HepG2 (cell line): ENCODE data around the gene NEURL4. TPM values are rescaled to one million over a fixed set of nuclear protein-coding genes. Genes with fewer than 3 reads are reported as not detected.
A peak's percentile ranks its signal among the peaks of the same experiment; 100 is the strongest.

Experiments
- DNMT1 ChIP-seq: sonication (generic); formaldehyde crosslinking; IDR thresholded peaks from 2 replicates; pipeline ENCODE4 v1.5.1; 2020; ENCODE audit warnings: mild to moderate bottlenecking, missing genetic modification reagents
- ELF3 ChIP-seq: IDR thresholded peaks from 2 replicates; pipeline ENCODE4 v1.6.1; 2016; ENCODE audit warnings: missing genetic modification reagents, missing compliant biosample characterization
- HDAC1 ChIP-seq: sonication (generic); formaldehyde crosslinking; IDR thresholded peaks from 2 replicates; pipeline ENCODE4 v1.5.1; 2020; ENCODE audit warnings: mild to moderate bottlenecking, missing genetic modification reagents
- MAFF ChIP-seq: IDR thresholded peaks from 2 replicates; pipeline ENCODE4 v1.6.1; 2011; ENCODE audit warnings: low read depth, low read length, improper control_type of control experiment
- SNRNP70 ChIP-seq: fragments of 200-400 bp; formaldehyde crosslinking; IDR thresholded peaks from 2 replicates; pipeline ENCODE4 v1.6.1; 2017; ENCODE audit warnings: mild to moderate bottlenecking, low read depth, low read length, moderate library complexity
- ZFP41 ChIP-seq: sonication (generic); formaldehyde crosslinking; IDR thresholded peaks from 2 replicates; pipeline ENCODE4 v1.4.0; 2020; ENCODE audit warnings: mild to moderate bottlenecking, missing genetic modification reagents, borderline replicate concordance
- ZNF20 ChIP-seq: sonication (generic); formaldehyde crosslinking; IDR thresholded peaks from 2 replicates; pipeline ENCODE4 v1.4.0; 2020; ENCODE audit warnings: mild to moderate bottlenecking, moderate library complexity, missing genetic modification reagents
- ZNF557 ChIP-seq: sonication (generic); formaldehyde crosslinking; IDR thresholded peaks from 2 replicates; pipeline ENCODE4 v1.4.0; 2020; ENCODE audit warnings: missing genetic modification reagents
- ZNF619 ChIP-seq: sonication (generic); formaldehyde crosslinking; IDR thresholded peaks from 2 replicates; pipeline ENCODE4 v1.4.0; 2020; ENCODE audit warnings: mild to moderate bottlenecking, missing genetic modification reagents
- ZNF878 ChIP-seq: sonication (generic); formaldehyde crosslinking; IDR thresholded peaks from 2 replicates; pipeline ENCODE4 v1.8.1; 2023; ENCODE audit warnings: mild to moderate bottlenecking, missing genetic modification reagents, moderate library complexity
- ZNF879 ChIP-seq: sonication (generic); formaldehyde crosslinking; IDR thresholded peaks from 2 replicates; pipeline ENCODE4 v1.8.1; 2023; ENCODE audit warnings: missing genetic modification reagents
- ZSCAN21 ChIP-seq: sonication (generic); formaldehyde crosslinking; IDR thresholded peaks from 2 replicates; pipeline ENCODE4 v1.8.0; 2022; ENCODE audit warnings: mild to moderate bottlenecking, missing genetic modification reagents, moderate library complexity, borderline replicate concordance
- polyA plus RNA-seq, 8 experiments: library from polyadenylated mRNA; depleted of rRNA in 3 of 8; stranded (reverse) in 7 of 8; unstranded in 1 of 8; fragments of >200 nt; fragmentation: Illumina TruSeq in 4 of 8; extraction: Trizol in 4 of 8; gene quantifications; 2 replicates each; pipeline versions ENCODE4 v1.2.1 to v1.2.3, GENCODE V29; 2011 to 2016; ENCODE audit warnings: low read depth in 4 of 8, missing spikeins in 1 of 8, mixed read lengths in 1 of 8; ENCODE audit not compliant: insufficient read depth in 1 of 8
- total RNA-seq, 5 experiments: library from RNA; depleted of rRNA; stranded (reverse); fragments of >200 nt; fragmentation: Illumina TruSeq; extraction: Trizol; gene quantifications; 2 replicates each; pipeline ENCODE4 v1.2.3, GENCODE V29; 2016; ENCODE audit warnings: low read depth in 1 of 5
- TF ChIP-seq, protein P1 (sequence below): sonication (generic); formaldehyde crosslinking; conservative IDR thresholded peaks from 2 replicates; pipeline ENCODE4 v1.8.0; 2022; ENCODE audit warnings: mild to moderate bottlenecking, moderate library complexity, missing genetic modification reagents
- TF ChIP-seq, protein P2 (sequence below): sonication (generic); formaldehyde crosslinking; IDR thresholded peaks from 2 replicates; pipeline ENCODE4 v1.4.0; 2020; ENCODE audit warnings: missing genetic modification reagents, borderline replicate concordance
- TF ChIP-seq, protein P3 (sequence below): sonication (generic); formaldehyde crosslinking; IDR thresholded peaks from 2 replicates; pipeline ENCODE4 v1.4.0; 2020; ENCODE audit warnings: missing genetic modification reagents
- TF ChIP-seq, protein P4 (sequence below): fragments of 450-650 bp; IDR thresholded peaks from 2 replicates; pipeline ENCODE4 v1.6.1; 2016
- TF ChIP-seq, protein P5 (sequence below): sonication (generic); formaldehyde crosslinking; IDR thresholded peaks from 2 replicates; pipeline ENCODE4 v1.5.0; 2020; ENCODE audit warnings: mild to moderate bottlenecking, missing genetic modification reagents
- TF ChIP-seq, protein P6 (sequence below): IDR thresholded peaks from 2 replicates; pipeline ENCODE4 v1.6.1; 2012; ENCODE audit warnings: inconsistent platforms

Gene NEURL4
- total and polyA plus RNA-seq, 2 of the 13 experiments (the other 11 are each of a cell fraction or from before 2014, with no cell fraction given) = 14.8 to 15.7 TPM

DNA sequence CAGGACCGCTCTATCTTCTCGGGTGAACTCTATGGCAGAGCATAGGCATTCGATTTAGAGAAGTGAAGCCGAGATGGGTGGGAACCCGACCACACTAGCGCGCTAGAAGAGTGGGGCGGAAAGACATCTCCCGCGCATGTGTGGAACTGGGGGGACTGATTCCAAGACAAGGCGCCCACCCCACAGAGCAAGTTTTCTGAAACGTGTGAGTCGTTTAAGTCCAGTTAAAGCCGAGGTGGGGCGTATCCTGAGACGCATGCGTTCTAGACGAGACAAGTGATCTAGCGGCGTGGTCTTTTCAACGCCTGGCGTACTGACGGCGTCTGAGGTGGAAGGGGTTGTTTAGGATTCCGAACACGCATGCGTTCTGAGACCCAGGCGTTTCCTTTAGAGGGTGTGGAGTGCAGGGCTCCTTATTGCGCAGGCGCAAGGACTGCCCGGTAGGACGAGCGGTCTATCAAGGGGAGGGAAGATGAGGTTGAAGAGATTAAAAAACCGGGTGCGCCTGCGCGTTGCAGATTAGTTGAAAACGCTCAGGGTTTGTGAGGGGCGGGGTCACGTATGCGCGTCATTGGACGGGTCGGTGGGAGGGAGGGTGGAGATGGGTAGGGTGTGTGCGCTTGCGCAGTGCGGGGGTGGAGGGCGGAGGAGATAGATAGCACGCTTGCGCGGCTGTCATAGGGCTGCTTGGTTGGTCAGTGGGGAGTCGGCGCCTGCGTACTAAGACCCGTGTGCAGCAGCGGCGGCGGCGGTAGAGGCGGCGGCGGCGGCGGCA is 22.0 kb downstream of the NEURL4 start, which contains the start of gene EIF5A (continued):
- TF ChIP-seq, protein P1, sequence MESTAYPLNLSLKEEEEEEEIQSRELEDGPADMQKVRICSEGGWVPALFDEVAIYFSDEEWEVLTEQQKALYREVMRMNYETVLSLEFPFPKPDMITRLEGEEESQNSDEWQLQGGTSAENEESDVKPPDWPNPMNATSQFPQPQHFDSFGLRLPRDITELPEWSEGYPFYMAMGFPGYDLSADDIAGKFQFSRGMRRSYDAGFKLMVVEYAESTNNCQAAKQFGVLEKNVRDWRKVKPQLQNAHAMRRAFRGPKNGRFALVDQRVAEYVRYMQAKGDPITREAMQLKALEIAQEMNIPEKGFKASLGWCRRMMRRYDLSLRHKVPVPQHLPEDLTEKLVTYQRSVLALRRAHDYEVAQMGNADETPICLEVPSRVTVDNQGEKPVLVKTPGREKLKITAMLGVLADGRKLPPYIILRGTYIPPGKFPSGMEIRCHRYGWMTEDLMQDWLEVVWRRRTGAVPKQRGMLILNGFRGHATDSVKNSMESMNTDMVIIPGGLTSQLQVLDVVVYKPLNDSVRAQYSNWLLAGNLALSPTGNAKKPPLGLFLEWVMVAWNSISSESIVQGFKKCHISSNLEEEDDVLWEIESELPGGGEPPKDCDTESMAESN (CRISPR knock-in tag) = 0 out of 2 replicates have a peak, but pooled peaks have one; percentile 12
- TF ChIP-seq ZSCAN21 (CRISPR knock-in tag) = 0 out of 2 replicates have a peak, but pooled peaks have one; percentile 23
- no peak; the same call in 1 of the 2 replicates for TF ChIP-seq ZNF619 (CRISPR knock-in tag)
- TF ChIP-seq, protein P2, sequence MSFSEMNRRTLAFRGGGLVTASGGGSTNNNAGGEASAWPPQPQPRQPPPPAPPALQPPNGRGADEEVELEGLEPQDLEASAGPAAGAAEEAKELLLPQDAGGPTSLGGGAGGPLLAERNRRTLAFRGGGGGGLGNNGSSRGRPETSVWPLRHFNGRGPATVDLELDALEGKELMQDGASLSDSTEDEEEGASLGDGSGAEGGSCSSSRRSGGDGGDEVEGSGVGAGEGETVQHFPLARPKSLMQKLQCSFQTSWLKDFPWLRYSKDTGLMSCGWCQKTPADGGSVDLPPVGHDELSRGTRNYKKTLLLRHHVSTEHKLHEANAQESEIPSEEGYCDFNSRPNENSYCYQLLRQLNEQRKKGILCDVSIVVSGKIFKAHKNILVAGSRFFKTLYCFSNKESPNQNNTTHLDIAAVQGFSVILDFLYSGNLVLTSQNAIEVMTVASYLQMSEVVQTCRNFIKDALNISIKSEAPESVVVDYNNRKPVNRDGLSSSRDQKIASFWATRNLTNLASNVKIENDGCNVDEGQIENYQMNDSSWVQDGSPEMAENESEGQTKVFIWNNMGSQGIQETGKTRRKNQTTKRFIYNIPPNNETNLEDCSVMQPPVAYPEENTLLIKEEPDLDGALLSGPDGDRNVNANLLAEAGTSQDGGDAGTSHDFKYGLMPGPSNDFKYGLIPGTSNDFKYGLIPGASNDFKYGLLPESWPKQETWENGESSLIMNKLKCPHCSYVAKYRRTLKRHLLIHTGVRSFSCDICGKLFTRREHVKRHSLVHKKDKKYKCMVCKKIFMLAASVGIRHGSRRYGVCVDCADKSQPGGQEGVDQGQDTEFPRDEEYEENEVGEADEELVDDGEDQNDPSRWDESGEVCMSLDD = no peak
- TF ChIP-seq MAFF = no peak
- no peak for TF ChIP-seq DNMT1
- no peak for TF ChIP-seq ZNF879 (CRISPR knock-in tag)
- TF ChIP-seq, protein P3, sequence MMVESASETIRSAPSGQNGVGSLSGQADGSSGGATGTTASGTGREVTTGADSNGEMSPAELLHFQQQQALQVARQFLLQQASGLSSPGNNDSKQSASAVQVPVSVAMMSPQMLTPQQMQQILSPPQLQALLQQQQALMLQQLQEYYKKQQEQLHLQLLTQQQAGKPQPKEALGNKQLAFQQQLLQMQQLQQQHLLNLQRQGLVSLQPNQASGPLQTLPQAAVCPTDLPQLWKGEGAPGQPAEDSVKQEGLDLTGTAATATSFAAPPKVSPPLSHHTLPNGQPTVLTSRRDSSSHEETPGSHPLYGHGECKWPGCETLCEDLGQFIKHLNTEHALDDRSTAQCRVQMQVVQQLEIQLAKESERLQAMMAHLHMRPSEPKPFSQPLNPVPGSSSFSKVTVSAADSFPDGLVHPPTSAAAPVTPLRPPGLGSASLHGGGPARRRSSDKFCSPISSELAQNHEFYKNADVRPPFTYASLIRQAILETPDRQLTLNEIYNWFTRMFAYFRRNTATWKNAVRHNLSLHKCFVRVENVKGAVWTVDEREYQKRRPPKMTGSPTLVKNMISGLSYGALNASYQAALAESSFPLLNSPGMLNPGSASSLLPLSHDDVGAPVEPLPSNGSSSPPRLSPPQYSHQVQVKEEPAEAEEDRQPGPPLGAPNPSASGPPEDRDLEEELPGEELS (CRISPR knock-in tag) = peak; percentile 37
- peak; percentile 36; the same call in 1 of the 2 replicates for TF ChIP-seq HDAC1 (CRISPR knock-in tag)
- TF ChIP-seq, protein P4, sequence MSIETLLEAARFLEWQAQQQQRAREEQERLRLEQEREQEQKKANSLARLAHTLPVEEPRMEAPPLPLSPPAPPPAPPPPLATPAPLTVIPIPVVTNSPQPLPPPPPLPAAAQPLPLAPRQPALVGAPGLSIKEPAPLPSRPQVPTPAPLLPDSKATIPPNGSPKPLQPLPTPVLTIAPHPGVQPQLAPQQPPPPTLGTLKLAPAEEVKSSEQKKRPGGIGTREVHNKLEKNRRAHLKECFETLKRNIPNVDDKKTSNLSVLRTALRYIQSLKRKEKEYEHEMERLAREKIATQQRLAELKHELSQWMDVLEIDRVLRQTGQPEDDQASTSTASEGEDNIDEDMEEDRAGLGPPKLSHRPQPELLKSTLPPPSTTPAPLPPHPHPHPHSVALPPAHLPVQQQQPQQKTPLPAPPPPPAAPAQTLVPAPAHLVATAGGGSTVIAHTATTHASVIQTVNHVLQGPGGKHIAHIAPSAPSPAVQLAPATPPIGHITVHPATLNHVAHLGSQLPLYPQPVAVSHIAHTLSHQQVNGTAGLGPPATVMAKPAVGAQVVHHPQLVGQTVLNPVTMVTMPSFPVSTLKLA = peak; percentile 75
- no peak for TF ChIP-seq ZNF557 (CRISPR knock-in tag)
- no peak for TF ChIP-seq ZNF878 (CRISPR knock-in tag)
- TF ChIP-seq SNRNP70 = no peak
- peak; percentile 59 for TF ChIP-seq ELF3 (CRISPR knock-in tag)
- TF ChIP-seq, protein P5, sequence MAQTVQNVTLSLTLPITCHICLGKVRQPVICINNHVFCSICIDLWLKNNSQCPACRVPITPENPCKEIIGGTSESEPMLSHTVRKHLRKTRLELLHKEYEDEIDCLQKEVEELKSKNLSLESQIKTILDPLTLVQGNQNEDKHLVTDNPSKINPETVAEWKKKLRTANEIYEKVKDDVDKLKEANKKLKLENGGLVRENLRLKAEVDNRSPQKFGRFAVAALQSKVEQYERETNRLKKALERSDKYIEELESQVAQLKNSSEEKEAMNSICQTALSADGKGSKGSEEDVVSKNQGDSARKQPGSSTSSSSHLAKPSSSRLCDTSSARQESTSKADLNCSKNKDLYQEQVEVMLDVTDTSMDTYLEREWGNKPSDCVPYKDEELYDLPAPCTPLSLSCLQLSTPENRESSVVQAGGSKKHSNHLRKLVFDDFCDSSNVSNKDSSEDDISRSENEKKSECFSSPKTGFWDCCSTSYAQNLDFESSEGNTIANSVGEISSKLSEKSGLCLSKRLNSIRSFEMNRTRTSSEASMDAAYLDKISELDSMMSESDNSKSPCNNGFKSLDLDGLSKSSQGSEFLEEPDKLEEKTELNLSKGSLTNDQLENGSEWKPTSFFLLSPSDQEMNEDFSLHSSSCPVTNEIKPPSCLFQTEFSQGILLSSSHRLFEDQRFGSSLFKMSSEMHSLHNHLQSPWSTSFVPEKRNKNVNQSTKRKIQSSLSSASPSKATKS = no peak
- TF ChIP-seq, protein P6, sequence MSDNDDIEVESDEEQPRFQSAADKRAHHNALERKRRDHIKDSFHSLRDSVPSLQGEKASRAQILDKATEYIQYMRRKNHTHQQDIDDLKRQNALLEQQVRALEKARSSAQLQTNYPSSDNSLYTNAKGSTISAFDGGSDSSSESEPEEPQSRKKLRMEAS = peak; percentile 42; the same call in 1 of the 2 replicates
- TF ChIP-seq ZNF20 = 0 out of 2 replicates have a peak, but pooled peaks have one; percentile 54
- TF ChIP-seq ZFP41 (CRISPR knock-in tag) = no peak
